MM.1S (cell line): ENCODE results near the gene WDR90.

Source experiments
- CTCF ChIP-seq: fragments of 300-600 bp; sonication (generic); IDR thresholded peaks from 2 replicates; pipeline ENCODE4 v1.5.1; 2016; ENCODE audit warnings: antibody characterized with exemption, low read length, mixed read lengths
- EZH2 ChIP-seq: fragments of 300-600 bp; sonication (generic); optimal IDR thresholded peaks from 2 replicates; pipeline ENCODE3; 2017; ENCODE audit warnings: low read depth, mild to moderate bottlenecking, antibody characterized with exemption, low read length, mixed read lengths
- EZH2phosphoT487 ChIP-seq: fragments of 300-600 bp; sonication (generic); IDR thresholded peaks from 2 replicates; pipeline ENCODE4 v1.6.1; 2018; ENCODE audit warnings: antibody characterized with exemption, low read length

GRCh38 chr16:693766-694165 is 44.6 kb downstream of the WDR90 start:
- TF ChIP-seq CTCF (no peak), EZH2 (no peak), EZH2phosphoT487 (no peak)
